ENCODE results near the gene CCDC148.

- TF ChIP-seq CTCF (IDR thresholded peaks at IDR 0.05; ENCODE audit: low read depth, low read length, poor library complexity, severe bottlenecking) (no peak), EZH2phosphoT487 (IDR thresholded peaks at IDR 0.05; ENCODE audit: borderline replicate concordance, low read length) (no peak)
Measured at GRCh38 chr2:158232476-158232875, 224.1 kb downstream of the CCDC148 start.
